MM.1S (cell line): ENCODE measurements around the gene PRR3.
"Not testable (repeated sequence)": the region's sequence is repeated elsewhere in the genome, so short reads cannot be mapped to it uniquely, and the experiment has no call there.

Experiments
- DNase-seq: peaks from one replicate; pipeline ENCODE4 v3.0.0-alpha.2; 2015
- H2AFZ ChIP-seq: fragments of 300-600 bp; sonication (generic); 2 replicates; pipeline ENCODE4 v1.6.0; 2016; ENCODE audit warnings: antibody characterized with exemption, low read length
- H3F3A ChIP-seq: fragments of 300-600 bp; sonication (generic); 2 replicates; pipeline ENCODE4 v1.6.1; 2016; ENCODE audit warnings: mild to moderate bottlenecking, antibody characterized with exemption, low read length, moderate library complexity, mixed read lengths; ENCODE audit not compliant: insufficient read depth
- H3K27ac ChIP-seq: fragments of 300-600 bp; sonication (generic); 2 replicates; pipeline ENCODE4 v1.5.1; 2016; ENCODE audit warnings: mild to moderate bottlenecking, low read length
- H3K27me3 ChIP-seq: fragments of 300-600 bp; sonication (generic); replicated peaks from 2 replicates; pipeline ENCODE4 v1.6.0; 2016; ENCODE audit warnings: low read length; ENCODE audit not compliant: insufficient read depth
- H3K36me3 ChIP-seq: fragments of 300-600 bp; sonication (generic); replicated peaks from 2 replicates; pipeline ENCODE4 v1.6.1; 2016; ENCODE audit warnings: mild to moderate bottlenecking, low read length, mixed read lengths; ENCODE audit not compliant: insufficient read depth
- H3K4me1 ChIP-seq: fragments of 300-600 bp; sonication (generic); 2 replicates; pipeline ENCODE4 v1.6.1; 2016; ENCODE audit warnings: low read length, mixed read lengths
- H3K4me2 ChIP-seq: fragments of 300-600 bp; sonication (generic); 2 replicates; pipeline ENCODE4 v1.6.0; 2016; ENCODE audit warnings: low read depth, low read length
- H3K4me3 ChIP-seq: fragments of 300-600 bp; sonication (generic); 2 replicates; pipeline ENCODE4 v1.5.1; 2016; ENCODE audit warnings: low read length, mixed read lengths
- H3K79me2 ChIP-seq: fragments of 300-600 bp; sonication (generic); 2 replicates; pipeline ENCODE4 v1.6.1; 2016; ENCODE audit warnings: mixed run types, low read length, mixed read lengths
- H3K9ac ChIP-seq: fragments of 300-600 bp; sonication (generic); 2 replicates; pipeline ENCODE4 v1.6.1; 2016; ENCODE audit warnings: low read length, mixed read lengths
- H3K9me2 ChIP-seq: fragments of 300-600 bp; sonication (generic); replicated peaks from 2 replicates; pipeline ENCODE4 v1.6.1; 2016; ENCODE audit warnings: mild to moderate bottlenecking, low read length, mixed read lengths; ENCODE audit not compliant: insufficient read depth
- H3K9me3 ChIP-seq: fragments of 300-600 bp; sonication (generic); replicated peaks from 2 replicates; pipeline ENCODE4 v1.6.1; 2016; ENCODE audit warnings: mild to moderate bottlenecking, low read length, mixed read lengths; ENCODE audit not compliant: insufficient read depth
- H4K20me1 ChIP-seq: fragments of 300-600 bp; sonication (generic); 2 replicates; pipeline ENCODE4 v1.6.1; 2016; ENCODE audit warnings: mild to moderate bottlenecking, low read length, moderate library complexity, mixed read lengths; ENCODE audit not compliant: insufficient read depth
- EZH2 ChIP-seq: fragments of 300-600 bp; sonication (generic); optimal IDR thresholded peaks from 2 replicates; pipeline ENCODE3; 2017; ENCODE audit warnings: low read depth, mild to moderate bottlenecking, antibody characterized with exemption, low read length, mixed read lengths
- EZH2phosphoT487 ChIP-seq: fragments of 300-600 bp; sonication (generic); IDR thresholded peaks from 2 replicates; pipeline ENCODE4 v1.6.1; 2018; ENCODE audit warnings: antibody characterized with exemption, low read length
- TF ChIP-seq, protein P1 (sequence below): fragments of 300-600 bp; sonication (generic); IDR thresholded peaks from 2 replicates; pipeline ENCODE4 v1.5.1; 2016; ENCODE audit warnings: antibody characterized with exemption, low read length, mixed read lengths

The PRR3 gene

DNA sequence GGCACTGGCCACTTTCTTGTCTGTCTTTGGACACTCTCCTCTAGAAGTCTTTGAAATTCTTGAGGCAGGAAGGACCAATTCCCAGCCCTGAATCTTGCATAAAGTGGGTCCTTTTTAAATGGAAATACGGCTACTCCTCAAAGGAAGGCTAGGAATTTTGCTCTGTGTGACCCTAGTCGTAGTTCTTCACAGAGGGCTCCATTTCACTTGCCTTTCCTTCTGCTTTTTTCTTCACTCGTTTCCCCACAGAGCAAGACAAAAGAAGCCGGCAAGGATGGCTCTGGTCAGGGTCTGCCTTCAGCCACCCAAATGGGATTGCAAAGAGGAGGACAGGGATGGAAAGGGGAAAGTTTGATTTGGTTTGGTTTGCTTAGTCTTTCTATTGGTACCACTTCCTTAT lies 42.0 kb upstream of the PRR3 start:
- TF ChIP-seq, protein P1, sequence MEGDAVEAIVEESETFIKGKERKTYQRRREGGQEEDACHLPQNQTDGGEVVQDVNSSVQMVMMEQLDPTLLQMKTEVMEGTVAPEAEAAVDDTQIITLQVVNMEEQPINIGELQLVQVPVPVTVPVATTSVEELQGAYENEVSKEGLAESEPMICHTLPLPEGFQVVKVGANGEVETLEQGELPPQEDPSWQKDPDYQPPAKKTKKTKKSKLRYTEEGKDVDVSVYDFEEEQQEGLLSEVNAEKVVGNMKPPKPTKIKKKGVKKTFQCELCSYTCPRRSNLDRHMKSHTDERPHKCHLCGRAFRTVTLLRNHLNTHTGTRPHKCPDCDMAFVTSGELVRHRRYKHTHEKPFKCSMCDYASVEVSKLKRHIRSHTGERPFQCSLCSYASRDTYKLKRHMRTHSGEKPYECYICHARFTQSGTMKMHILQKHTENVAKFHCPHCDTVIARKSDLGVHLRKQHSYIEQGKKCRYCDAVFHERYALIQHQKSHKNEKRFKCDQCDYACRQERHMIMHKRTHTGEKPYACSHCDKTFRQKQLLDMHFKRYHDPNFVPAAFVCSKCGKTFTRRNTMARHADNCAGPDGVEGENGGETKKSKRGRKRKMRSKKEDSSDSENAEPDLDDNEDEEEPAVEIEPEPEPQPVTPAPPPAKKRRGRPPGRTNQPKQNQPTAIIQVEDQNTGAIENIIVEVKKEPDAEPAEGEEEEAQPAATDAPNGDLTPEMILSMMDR: no peak
- TF ChIP-seq EZH2phosphoT487 (no peak), EZH2 (no peak)
- DNase-seq: no peak
- Histone ChIP-seq H3K4me1 (peaks cover 21% of the 10 kb centered on the region), H3F3A (peaks cover 18% of the 10 kb centered on the region), H2AFZ (no peak overlapping the region), H3K9me3 (no peaks in the 10 kb centered on the region), H3K27me3 (no peaks in the 10 kb centered on the region), H3K4me3 (no peak overlapping the region), H4K20me1 (no peaks in the 10 kb centered on the region), H3K27ac (no peak overlapping the region), H3K4me2 (no peak overlapping the region), H3K79me2 (no peaks in the 10 kb centered on the region), H3K9ac (no peak overlapping the region), H3K36me3 (no peaks in the 10 kb centered on the region), H3K9me2 (no peaks in the 10 kb centered on the region)

DNA sequence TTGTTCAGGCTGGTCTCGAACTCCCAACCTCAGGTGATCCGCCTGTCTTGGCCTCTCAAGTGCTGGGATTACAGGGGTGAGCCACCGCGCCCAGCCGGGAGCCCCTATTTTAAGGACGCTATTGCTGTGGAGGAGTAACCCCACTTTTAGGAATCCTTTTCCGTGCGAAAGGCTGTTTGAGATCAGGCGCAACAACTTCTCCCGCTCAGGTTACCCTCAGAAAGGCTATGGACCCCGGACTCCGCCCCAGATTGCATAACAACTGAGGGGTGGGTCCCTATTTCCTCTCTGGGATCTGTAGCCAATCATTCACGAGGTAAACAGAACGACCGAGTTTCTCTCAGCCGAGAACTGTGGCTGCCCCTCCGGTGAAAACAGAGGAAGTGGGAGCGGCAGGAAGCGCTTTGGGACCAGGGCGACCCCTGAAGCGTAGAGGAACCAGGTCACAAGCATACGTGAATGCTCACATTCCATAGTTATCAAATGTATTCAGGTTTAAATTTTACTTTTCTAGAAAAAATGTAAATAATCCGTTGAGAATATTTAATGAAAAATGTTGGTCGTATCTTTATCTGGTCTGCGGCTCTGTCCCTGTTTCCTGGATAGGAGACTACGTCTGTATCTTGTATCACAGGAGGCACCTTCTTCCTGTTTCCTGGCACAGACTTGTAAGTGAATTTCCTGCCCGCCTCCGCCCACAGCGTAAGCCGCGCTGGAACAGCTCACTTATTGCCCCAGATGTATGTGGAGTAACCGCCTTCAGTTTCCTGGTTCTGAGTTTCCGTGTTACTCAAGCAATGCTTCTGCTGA lies 40.9 kb upstream of the PRR3 start:
- Histone ChIP-seq H3F3A (peaks cover 17% of the 10 kb centered on the region), H3K9me3 (no peaks in the 10 kb centered on the region), H3K9ac (peak overlapping the region; percentile 66; the same call in 1 of the 2 replicates), H3K79me2 (no peaks in the 10 kb centered on the region), H3K36me3 (no peaks in the 10 kb centered on the region), H3K4me1 (peaks cover 11% of the 10 kb centered on the region), H3K4me2 (peak overlapping the region; percentile 80), H3K27ac (peak overlapping the region; percentile 90), H4K20me1 (no peaks in the 10 kb centered on the region), H3K27me3 (no peaks in the 10 kb centered on the region), H2AFZ (peak overlapping the region; percentile 69), H3K4me3 (peak overlapping the region; percentile 68), H3K9me2 (no peaks in the 10 kb centered on the region)
- no peak for TF ChIP-seq EZH2phosphoT487
- no peak for TF ChIP-seq EZH2
- TF ChIP-seq, protein P1: no peak
- DNase-seq: peak; percentile 92

DNA sequence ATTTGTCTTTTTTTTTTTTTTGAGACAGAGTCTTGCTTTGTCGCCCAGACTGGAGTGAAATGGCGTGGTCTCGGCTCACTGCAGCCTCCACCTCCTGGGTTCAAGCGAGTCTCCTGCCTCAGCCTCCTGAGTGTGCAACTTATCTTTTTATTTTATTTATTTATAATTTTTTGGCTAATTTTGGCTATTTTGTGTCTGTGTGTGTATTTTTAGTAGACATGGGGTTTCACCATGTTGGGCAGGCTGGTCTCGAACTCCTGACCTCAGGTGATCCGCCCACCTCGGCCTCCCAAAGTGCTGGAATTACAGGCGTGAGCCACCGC lies 40.4 kb upstream of the PRR3 start:
- H3K4me1 ChIP-seq, H3K36me3 ChIP-seq, H3K27me3 ChIP-seq, H3K79me2 ChIP-seq, H3K9me3 ChIP-seq, DNase-seq, H4K20me1 ChIP-seq, H3K9me2 ChIP-seq: not testable (repeated sequence)
- H3K27ac ChIP-seq: peak overlapping the region; percentile 90
- H2AFZ ChIP-seq: 0 out of 2 replicates have a peak overlapping the region, but pooled peaks have one; percentile 69
- H3F3A ChIP-seq: peaks cover 17% of the 10 kb centered on the region
- peak overlapping the region; percentile 68; the same call in 1 of the 2 replicates for H3K4me3 ChIP-seq
- H3K9ac ChIP-seq: peak overlapping the region; percentile 66; the same call in 1 of the 2 replicates
- peak overlapping the region; percentile 80 for H3K4me2 ChIP-seq

DNA sequence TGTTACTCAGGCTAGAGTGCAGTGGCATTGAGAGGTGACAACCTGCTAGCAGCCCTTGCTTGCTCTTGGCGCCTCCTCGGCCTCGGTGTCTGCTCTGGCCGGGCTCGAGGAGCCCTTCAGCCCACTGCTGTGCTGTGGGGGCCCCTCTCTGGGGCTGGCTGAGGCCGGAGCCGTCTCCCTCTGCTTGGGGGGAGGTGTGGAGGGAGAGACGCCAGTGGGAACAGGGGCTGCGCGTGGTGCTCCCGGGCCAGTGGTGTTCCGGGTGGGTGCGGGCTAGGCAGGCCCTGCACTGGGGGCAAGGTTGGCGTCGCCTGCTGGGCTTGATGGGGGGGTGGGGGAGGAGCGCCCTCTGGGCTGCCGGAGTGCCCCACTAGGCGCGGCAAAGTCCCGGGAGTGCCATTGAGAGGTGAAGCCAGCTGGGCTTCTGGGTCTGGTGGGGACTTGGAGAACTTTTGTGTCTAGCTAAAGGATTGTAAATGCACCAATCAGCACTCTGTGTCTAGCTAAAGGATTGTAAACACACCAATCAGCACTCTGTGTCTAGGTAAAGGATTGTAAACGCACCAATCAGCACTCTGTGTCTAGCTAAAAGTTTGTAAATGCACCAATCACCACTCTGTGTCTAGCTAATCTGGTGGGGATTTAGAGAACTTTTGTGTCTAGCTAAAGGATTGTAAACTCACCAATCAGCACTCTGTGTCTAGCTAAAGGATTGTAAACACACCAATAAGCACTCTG lies 39.2 kb upstream of the PRR3 start:
- H3K36me3 ChIP-seq, H3K9me3 ChIP-seq, H3K4me3 ChIP-seq, H3K27me3 ChIP-seq, H2AFZ ChIP-seq, H3K4me2 ChIP-seq, DNase-seq, H3K4me1 ChIP-seq, H3K9me2 ChIP-seq, H4K20me1 ChIP-seq, H3K27ac ChIP-seq, H3K79me2 ChIP-seq, H3K9ac ChIP-seq: not testable (repeated sequence)
- peaks cover 17% of the 10 kb centered on the region for H3F3A ChIP-seq

DNA sequence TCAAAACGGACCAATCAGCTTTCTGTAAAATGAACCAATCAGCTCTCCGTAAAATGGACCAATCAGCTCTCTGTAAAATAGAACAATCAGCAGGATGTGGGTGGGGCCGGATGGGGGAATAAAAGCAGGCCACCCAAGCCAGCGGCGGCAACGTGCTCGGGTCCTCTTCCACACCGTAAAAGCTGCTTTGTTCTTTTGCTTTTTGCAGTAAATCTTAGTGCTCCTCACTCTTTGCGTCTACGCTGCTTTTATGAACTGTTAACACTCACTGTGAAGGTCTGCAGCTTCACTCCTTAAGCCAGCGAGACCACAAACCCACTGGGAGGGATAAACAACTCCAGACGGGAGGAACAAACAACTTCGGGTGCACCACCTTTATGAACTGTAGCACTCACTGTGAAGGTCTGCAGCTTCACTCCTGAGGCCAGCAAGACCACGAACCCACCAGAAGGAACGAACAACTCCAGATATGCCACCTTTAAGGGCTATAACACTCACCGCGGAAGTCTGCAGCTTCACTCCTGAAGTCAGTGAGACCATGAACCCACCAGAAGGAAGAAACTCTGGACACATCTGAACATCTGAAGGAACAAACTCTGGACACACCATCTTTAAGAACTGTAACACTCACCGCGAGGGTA lies 38.5 kb upstream of the PRR3 start:
- not testable (repeated sequence) for H2AFZ ChIP-seq, H3K4me2 ChIP-seq, DNase-seq

More for the DNA sequence above, 38.5 kb upstream of the PRR3 start:
- not testable (repeated sequence) for H3K9me3 ChIP-seq, H3K4me1 ChIP-seq, H3K9ac ChIP-seq, H4K20me1 ChIP-seq, H3K27ac ChIP-seq, H3K9me2 ChIP-seq, H3K36me3 ChIP-seq, H3K4me3 ChIP-seq, H3K79me2 ChIP-seq, H3K27me3 ChIP-seq
- peaks cover 17% of the 10 kb centered on the region for H3F3A ChIP-seq
